ENCODE results near the gene GFY.

Gene GFY

GRCh38 chr19:49407482-49408015 lies 17.6 kb upstream of the GFY start:
- peaks cover 4 to 8% of the 10 kb centered on the region in 2 donors for H3K4me1 ChIP-seq (ENCODE audit: control insufficient read depth in 1 of 2, insufficient read depth in 2 of 2, low read length in 2 of 2)
- no peak overlapping the region for H3K27ac ChIP-seq (ENCODE audit: low read depth, low read length)
- no peaks in the 10 kb centered on the region for H3K27me3 ChIP-seq (ENCODE audit: control insufficient read depth in 1 of 2, insufficient read depth in 2 of 2, low read length in 2 of 2)
- H3K9ac ChIP-seq (ENCODE audit: low read depth in 1 of 2, low read length in 2 of 2): no peak overlapping the region
- no peak overlapping the region for H3K4me3 ChIP-seq (ENCODE audit: low read depth in 1 of 2, low read length in 2 of 2)
- H3K9me3 ChIP-seq (ENCODE audit: control insufficient read depth in 1 of 2, low read length in 2 of 2): no peaks in the 10 kb centered on the region
- H3K36me3 ChIP-seq (ENCODE audit: control insufficient read depth in 1 of 2, insufficient read depth in 2 of 2, low read length in 2 of 2): no peaks in the 10 kb centered on the region

- Histone ChIP-seq H3K36me3 (ENCODE audit: control insufficient read depth in 1 of 2, insufficient read depth in 2 of 2, low read length in 2 of 2) (no peaks in the 10 kb centered on the region), H3K9ac (ENCODE audit: low read depth in 1 of 2, low read length in 2 of 2) (no peak overlapping the region), H3K4me1 (ENCODE audit: control insufficient read depth in 1 of 2, insufficient read depth in 2 of 2, low read length in 2 of 2) (peaks cover 4 to 8% of the 10 kb centered on the region in 2 donors), H3K27me3 (ENCODE audit: control insufficient read depth in 1 of 2, insufficient read depth in 2 of 2, low read length in 2 of 2) (no peaks in the 10 kb centered on the region), H3K9me3 (ENCODE audit: control insufficient read depth in 1 of 2, low read length in 2 of 2) (no peaks in the 10 kb centered on the region), H3K4me3 (ENCODE audit: low read depth in 1 of 2, low read length in 2 of 2) (no peak overlapping the region), H3K27ac (ENCODE audit: low read depth, low read length) (no peak overlapping the region)
Measured at GRCh38 chr19:49408816-49409440, 16.3 kb upstream of the GFY start.

DNA sequence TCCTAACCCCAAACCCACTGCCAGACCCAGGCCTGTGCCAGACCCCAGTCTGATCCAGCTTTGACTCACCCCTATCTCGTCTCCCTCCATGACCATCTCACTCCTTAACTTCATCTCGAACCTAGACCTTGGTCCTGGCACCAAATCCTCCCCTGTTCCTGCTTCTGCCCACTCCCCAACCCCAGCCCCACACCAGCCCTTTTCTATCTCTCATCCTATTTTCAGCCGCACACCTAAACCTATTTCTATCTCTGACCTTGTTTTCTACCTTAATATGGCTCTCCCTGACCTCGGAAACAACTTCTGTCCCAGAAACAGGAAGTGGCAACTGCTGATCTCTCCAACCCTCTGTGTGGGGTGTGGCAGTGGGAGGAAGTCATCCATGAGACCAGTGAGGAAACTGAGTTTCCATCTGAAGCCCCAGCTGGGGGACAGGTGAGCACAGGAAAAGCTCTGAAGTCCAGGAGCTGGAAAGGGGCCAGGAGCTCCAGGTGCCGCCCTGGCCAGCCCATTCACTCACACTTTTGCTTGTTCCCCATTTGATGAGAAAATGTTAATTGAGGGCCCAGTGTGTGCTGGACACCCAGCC lies 15.7 kb upstream of the GFY start:
- H3K27ac ChIP-seq (ENCODE audit: low read depth, low read length): no peak overlapping the region
- no peaks in the 10 kb centered on the region for H3K9me3 ChIP-seq (ENCODE audit: control insufficient read depth in 1 of 2, low read length in 2 of 2)

GRCh38 chr19:49411681-49412326 lies 13.4 kb upstream of the GFY start:
- H3K4me1 ChIP-seq (ENCODE audit: control insufficient read depth in 1 of 2, insufficient read depth in 2 of 2, low read length in 2 of 2): peaks cover 4 to 8% of the 10 kb centered on the region in 2 donors
- H3K27me3 ChIP-seq (ENCODE audit: control insufficient read depth in 1 of 2, insufficient read depth in 2 of 2, low read length in 2 of 2): no peaks in the 10 kb centered on the region
- H3K9me3 ChIP-seq (ENCODE audit: control insufficient read depth in 1 of 2, low read length in 2 of 2): no peaks in the 10 kb centered on the region
- H3K9ac ChIP-seq (ENCODE audit: low read depth in 1 of 2, low read length in 2 of 2): no peak overlapping the region
- no peak overlapping the region for H3K27ac ChIP-seq (ENCODE audit: low read depth, low read length)
- H3K36me3 ChIP-seq (ENCODE audit: control insufficient read depth in 1 of 2, insufficient read depth in 2 of 2, low read length in 2 of 2): no peaks in the 10 kb centered on the region
- no peak overlapping the region for H3K4me3 ChIP-seq (ENCODE audit: low read depth in 1 of 2, low read length in 2 of 2)

More for the DNA sequence above, 15.7 kb upstream of the GFY start:
- Histone ChIP-seq H3K27me3 (ENCODE audit: control insufficient read depth in 1 of 2, insufficient read depth in 2 of 2, low read length in 2 of 2) (no peaks in the 10 kb centered on the region), H3K4me1 (ENCODE audit: control insufficient read depth in 1 of 2, insufficient read depth in 2 of 2, low read length in 2 of 2) (peaks cover 4 to 8% of the 10 kb centered on the region in 2 donors), H3K36me3 (ENCODE audit: control insufficient read depth in 1 of 2, insufficient read depth in 2 of 2, low read length in 2 of 2) (no peaks in the 10 kb centered on the region), H3K4me3 (ENCODE audit: low read depth in 1 of 2, low read length in 2 of 2) (no peak overlapping the region), H3K9ac (ENCODE audit: low read depth in 1 of 2, low read length in 2 of 2) (no peak overlapping the region)

- Histone ChIP-seq H3K4me3 (ENCODE audit: low read depth in 1 of 2, low read length in 2 of 2) (no peak overlapping the region), H3K9ac (ENCODE audit: low read depth in 1 of 2, low read length in 2 of 2) (no peak overlapping the region), H3K9me3 (ENCODE audit: control insufficient read depth in 1 of 2, low read length in 2 of 2) (no peaks in the 10 kb centered on the region), H3K27me3 (ENCODE audit: control insufficient read depth in 1 of 2, insufficient read depth in 2 of 2, low read length in 2 of 2) (peaks cover 4% of the 10 kb centered on the region in 2 donors), H3K36me3 (ENCODE audit: control insufficient read depth in 1 of 2, insufficient read depth in 2 of 2, low read length in 2 of 2) (no peaks in the 10 kb centered on the region), H3K27ac (ENCODE audit: low read depth, low read length) (no peak overlapping the region), H3K4me1 (ENCODE audit: control insufficient read depth in 1 of 2, insufficient read depth in 2 of 2, low read length in 2 of 2) (peaks cover 4 to 8% of the 10 kb centered on the region in 2 donors)
Measured at GRCh38 chr19:49413348-49413747, 11.8 kb upstream of the GFY start.

DNA sequence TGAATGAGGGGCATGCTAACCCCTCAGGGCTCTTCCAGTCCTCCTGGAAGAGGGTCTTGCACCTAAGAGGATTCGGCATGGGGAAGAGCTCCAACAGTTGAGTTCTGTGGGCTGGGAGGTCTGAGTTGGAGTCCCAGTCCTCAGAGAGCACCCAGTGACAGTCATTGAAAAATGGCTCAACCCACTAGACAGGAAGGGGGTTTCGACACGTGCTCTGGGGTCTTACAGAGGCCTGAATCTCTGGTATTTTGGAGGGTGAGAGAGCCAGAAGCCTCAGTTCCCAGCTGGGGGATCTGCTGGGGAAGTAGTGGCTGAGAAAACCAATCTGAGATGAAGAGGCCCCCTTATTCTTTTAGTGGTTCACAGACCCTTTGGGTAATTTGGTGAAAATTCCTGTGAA lies 10.9 kb upstream of the GFY start:
- Histone ChIP-seq H3K4me1 (ENCODE audit: control insufficient read depth in 1 of 2, insufficient read depth in 2 of 2, low read length in 2 of 2) (peaks cover 0 to 1% of the 10 kb centered on the region in 2 donors), H3K27ac (ENCODE audit: low read depth, low read length) (no peak overlapping the region), H3K9me3 (ENCODE audit: control insufficient read depth in 1 of 2, low read length in 2 of 2) (no peaks in the 10 kb centered on the region), H3K4me3 (ENCODE audit: low read depth in 1 of 2, low read length in 2 of 2) (no peak overlapping the region), H3K9ac (ENCODE audit: low read depth in 1 of 2, low read length in 2 of 2) (no peak overlapping the region), H3K27me3 (ENCODE audit: control insufficient read depth in 1 of 2, insufficient read depth in 2 of 2, low read length in 2 of 2) (peaks cover 9 to 12% of the 10 kb centered on the region in 2 donors), H3K36me3 (ENCODE audit: control insufficient read depth in 1 of 2, insufficient read depth in 2 of 2, low read length in 2 of 2) (no peaks in the 10 kb centered on the region)

DNA sequence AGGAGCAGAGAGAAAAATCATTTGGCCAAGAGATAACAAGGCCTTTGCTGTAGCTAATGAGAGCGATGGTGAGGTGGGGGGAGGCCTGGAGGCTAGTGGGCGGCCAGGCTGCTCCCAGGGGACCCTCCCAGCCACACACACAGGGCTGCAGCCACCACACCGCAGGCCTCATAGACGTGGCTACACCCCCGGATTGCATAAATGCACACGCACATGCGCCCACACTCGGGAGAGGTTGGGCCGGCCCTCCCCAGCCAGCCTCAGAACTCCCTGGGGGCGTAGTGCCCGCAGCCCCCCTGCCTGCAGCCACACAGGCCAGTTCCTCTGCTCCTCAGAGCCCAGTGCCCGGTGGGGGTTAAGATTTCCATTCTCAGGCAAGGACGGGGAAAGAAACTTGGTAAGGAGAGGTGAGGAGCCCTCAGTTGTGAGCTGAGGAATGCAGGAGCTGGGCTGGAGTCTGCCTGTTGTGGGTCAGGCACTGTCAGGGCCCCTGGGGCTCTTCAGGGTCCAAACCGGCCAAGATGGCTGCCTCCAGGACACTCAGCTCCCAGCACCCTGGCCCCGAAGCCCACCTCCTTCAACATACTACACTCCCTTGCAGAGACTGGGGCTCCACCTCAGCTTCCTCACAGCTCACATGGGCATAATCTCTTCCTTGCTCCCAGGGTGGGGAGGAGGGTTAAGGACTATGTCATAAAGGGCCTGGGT lies 9.9 kb upstream of the GFY start:
- Histone ChIP-seq H3K9me3 (ENCODE audit: control insufficient read depth in 1 of 2, low read length in 2 of 2) (no peaks in the 10 kb centered on the region), H3K36me3 (ENCODE audit: control insufficient read depth in 1 of 2, insufficient read depth in 2 of 2, low read length in 2 of 2) (no peaks in the 10 kb centered on the region), H3K27me3 (ENCODE audit: control insufficient read depth in 1 of 2, insufficient read depth in 2 of 2, low read length in 2 of 2) (peaks cover 18 to 21% of the 10 kb centered on the region in 2 donors), H3K9ac (ENCODE audit: low read depth in 1 of 2, low read length in 2 of 2) (no peak overlapping the region), H3K4me3 (ENCODE audit: low read depth in 1 of 2, low read length in 2 of 2) (no peak overlapping the region), H3K27ac (ENCODE audit: low read depth, low read length) (no peak overlapping the region), H3K4me1 (ENCODE audit: control insufficient read depth in 1 of 2, insufficient read depth in 2 of 2, low read length in 2 of 2) (no peaks in the 10 kb centered on the region)

DNA sequence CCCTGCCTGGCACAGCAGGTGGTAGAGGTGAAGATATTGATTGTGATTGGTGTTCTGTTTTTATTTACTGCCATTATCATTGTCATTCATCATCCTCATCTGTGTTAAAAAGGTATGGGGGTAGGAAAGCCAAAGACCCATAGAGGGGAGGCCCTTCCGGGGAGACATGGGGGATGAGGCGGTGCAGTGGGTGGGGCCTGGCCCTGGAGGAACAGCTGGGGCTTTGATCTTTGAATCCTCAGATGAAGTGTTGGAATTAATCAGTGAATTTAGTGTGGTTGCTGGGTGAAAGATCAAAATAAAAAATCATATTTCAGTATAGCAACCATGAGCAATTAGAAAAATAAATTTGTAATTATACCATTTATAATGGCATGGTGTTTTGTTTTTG lies 9.4 kb upstream of the GFY start:
- Histone ChIP-seq H3K36me3 (ENCODE audit: control insufficient read depth in 1 of 2, insufficient read depth in 2 of 2, low read length in 2 of 2) (no peaks in the 10 kb centered on the region), H3K4me3 (ENCODE audit: low read depth in 1 of 2, low read length in 2 of 2) (no peak overlapping the region), H3K4me1 (ENCODE audit: control insufficient read depth in 1 of 2, insufficient read depth in 2 of 2, low read length in 2 of 2) (no peaks in the 10 kb centered on the region), H3K9me3 (ENCODE audit: control insufficient read depth in 1 of 2, low read length in 2 of 2) (no peaks in the 10 kb centered on the region), H3K27ac (ENCODE audit: low read depth, low read length) (no peak overlapping the region), H3K9ac (ENCODE audit: low read depth in 1 of 2, low read length in 2 of 2) (no peak overlapping the region), H3K27me3 (ENCODE audit: control insufficient read depth in 1 of 2, insufficient read depth in 2 of 2, low read length in 2 of 2) (peaks cover 24 to 26% of the 10 kb centered on the region in 2 donors)

DNA sequence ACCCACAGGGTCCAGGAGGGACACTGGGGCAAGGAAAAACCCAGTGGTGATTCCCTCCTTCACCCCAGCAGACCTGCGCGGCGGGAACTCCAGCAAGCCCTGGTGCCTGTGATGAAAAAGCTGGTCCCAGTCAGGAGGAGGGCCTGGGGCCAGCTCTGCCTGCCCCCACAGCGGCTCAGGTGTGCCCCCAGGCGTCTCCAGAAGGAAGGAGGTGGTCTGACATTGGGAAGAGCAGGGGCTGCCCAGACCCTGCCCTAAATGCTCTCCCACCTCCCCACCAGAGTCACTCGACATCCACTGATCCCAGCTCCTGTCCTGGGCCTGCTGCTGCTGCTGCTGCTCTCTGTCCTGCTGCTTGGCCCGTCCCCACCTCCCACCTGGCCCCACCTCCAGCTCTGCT lies 8.1 kb upstream of the GFY start:
- Histone ChIP-seq H3K27ac (ENCODE audit: low read depth, low read length) (no peak overlapping the region), H3K9me3 (ENCODE audit: control insufficient read depth in 1 of 2, low read length in 2 of 2) (no peaks in the 10 kb centered on the region), H3K36me3 (ENCODE audit: control insufficient read depth in 1 of 2, insufficient read depth in 2 of 2, low read length in 2 of 2) (no peaks in the 10 kb centered on the region), H3K27me3 (ENCODE audit: control insufficient read depth in 1 of 2, insufficient read depth in 2 of 2, low read length in 2 of 2) (peaks cover 35 to 38% of the 10 kb centered on the region in 2 donors), H3K4me1 (ENCODE audit: control insufficient read depth in 1 of 2, insufficient read depth in 2 of 2, low read length in 2 of 2) (peaks cover 0 to 7% of the 10 kb centered on the region in 2 donors), H3K9ac (ENCODE audit: low read depth in 1 of 2, low read length in 2 of 2) (no peak overlapping the region), H3K4me3 (ENCODE audit: low read depth in 1 of 2, low read length in 2 of 2) (no peak overlapping the region)

DNA sequence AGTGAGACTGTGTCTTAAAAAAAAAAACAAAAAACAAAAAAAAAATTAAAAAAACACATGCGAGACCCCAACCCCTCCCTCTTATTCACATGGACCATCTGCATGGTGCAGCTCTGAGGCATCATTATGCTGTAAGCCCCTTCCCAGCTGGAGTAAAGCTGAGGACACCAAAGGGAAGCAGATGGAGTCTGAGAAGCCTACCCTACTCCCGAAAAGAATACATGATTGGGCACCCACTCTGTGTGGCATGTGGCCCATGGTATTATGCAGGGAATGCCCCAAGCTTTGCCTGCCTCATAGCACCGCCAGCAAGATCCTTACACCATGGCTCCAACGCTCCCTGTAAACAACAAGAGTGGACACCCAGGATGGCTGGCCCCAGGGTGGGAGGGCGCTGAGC lies 6.7 kb upstream of the GFY start:
- Histone ChIP-seq H3K9ac (ENCODE audit: low read depth in 1 of 2, low read length in 2 of 2) (no peak overlapping the region), H3K27me3 (ENCODE audit: control insufficient read depth in 1 of 2, insufficient read depth in 2 of 2, low read length in 2 of 2) (peaks cover 49 to 52% of the 10 kb centered on the region in 2 donors), H3K4me3 (ENCODE audit: low read depth in 1 of 2, low read length in 2 of 2) (no peak overlapping the region), H3K27ac (ENCODE audit: low read depth, low read length) (no peak overlapping the region), H3K36me3 (ENCODE audit: control insufficient read depth in 1 of 2, insufficient read depth in 2 of 2, low read length in 2 of 2) (no peaks in the 10 kb centered on the region), H3K4me1 (ENCODE audit: control insufficient read depth in 1 of 2, insufficient read depth in 2 of 2, low read length in 2 of 2) (peaks cover 0 to 7% of the 10 kb centered on the region in 2 donors), H3K9me3 (ENCODE audit: control insufficient read depth in 1 of 2, low read length in 2 of 2) (no peaks in the 10 kb centered on the region)

Measured in duodenal mucosa (tissue), 2 donors.